Panc1 (cell line): ENCODE measurements around the gene TSPAN16. TPM values are rescaled to one million over a fixed set of nuclear protein-coding genes. Genes with fewer than 3 reads are reported as not detected.

Experiments
- ATAC-seq: fragments of 200-7000 bp; cut with Tn5 transposase; 2 replicates; pipeline ENCODE4 v1.9.1; 2020; ENCODE audit warnings: mild to moderate bottlenecking, moderate library complexity
- BruUV-seq: library from RNA; stranded (reverse); fragments of 400-500 nt; replicated peaks from 2 replicates; lab custom pipeline; 2021; lab: Mats Ljungman, UMichigan
- CTCF ChIA-PET: fragments of 300-600 bp; sonication (Branson Sonifier 250); formaldehyde crosslinking; loops from one replicate; lab custom pipeline; 2022; ENCODE audit warnings: antibody characterized with exemption; lab: Charles Lee
- POLR2A ChIA-PET: fragments of 300-600 bp; sonication (Branson Sonifier 250); formaldehyde crosslinking; loops from one replicate; lab custom pipeline; 2022; ENCODE audit warnings: antibody characterized with exemption; lab: Charles Lee
- DNase-seq: peaks from one replicate; pipeline ENCODE4 v3.0.0-alpha.2; 2010; ENCODE audit warnings: low read depth, low spot score
- H3K27ac ChIP-seq: 2 replicates; pipeline ENCODE4 v1.5.1; 2011; ENCODE audit warnings: mild to moderate bottlenecking, low read length, inconsistent platforms
- H3K27me3 ChIP-seq: fragments of 200-500 bp; sonication (Bioruptor generic); 2 replicates; pipeline ENCODE4 v1.6.0; 2014; ENCODE audit warnings: low read length, inconsistent platforms; ENCODE audit not compliant: control insufficient read depth, insufficient read depth
- H3K36me3 ChIP-seq: fragments of 200-500 bp; sonication (Bioruptor generic); 2 replicates; pipeline ENCODE4 v1.5.1; 2014; ENCODE audit warnings: inconsistent platforms, mild to moderate bottlenecking, low read length, moderate library complexity; ENCODE audit not compliant: control insufficient read depth, insufficient read depth
- H3K4me1 ChIP-seq: 2 replicates; pipeline ENCODE4 v1.5.1; 2011; ENCODE audit warnings: inconsistent platforms, mild to moderate bottlenecking, low read length, moderate library complexity; ENCODE audit not compliant: control insufficient read depth, insufficient read depth
- H3K4me3 ChIP-seq, 2 experiments: 2 replicates each; pipeline ENCODE4 v1.5.1; 2011 to 2012; ENCODE audit warnings: low read depth in 2 of 2, low read length in 2 of 2, mild to moderate bottlenecking in 2 of 2, inconsistent platforms in 1 of 2, moderate library complexity in 1 of 2
- H3K9me3 ChIP-seq: fragments of 200-500 bp; sonication (Bioruptor generic); 2 replicates; pipeline ENCODE4 v1.5.1; 2014; ENCODE audit warnings: low read depth, mild to moderate bottlenecking, inconsistent platforms, low read length, moderate library complexity; ENCODE audit not compliant: control insufficient read depth, insufficient read depth
- CTCF ChIP-seq: fragments of 450-650 bp; IDR thresholded peaks from 2 replicates; pipeline ENCODE4 v1.5.1; 2017; ENCODE audit warnings: mild to moderate bottlenecking
- POLR2AphosphoS5 ChIP-seq: IDR thresholded peaks from 2 replicates; pipeline ENCODE4 v1.6.1; 2012; ENCODE audit warnings: mild to moderate bottlenecking, low read depth, low read length, moderate library complexity
- REST ChIP-seq, 2 experiments: IDR thresholded peaks; 2 replicates each; pipeline ENCODE4 v1.6.1; 2011 to 2012; ENCODE audit warnings: low read depth in 2 of 2, control low read depth in 1 of 2, low read length in 1 of 2, mild to moderate bottlenecking in 1 of 2, moderate library complexity in 1 of 2; ENCODE audit not compliant: insufficient read depth in 1 of 2
- SIN3A ChIP-seq: IDR thresholded peaks from 2 replicates; pipeline ENCODE4 v1.6.1; 2012; ENCODE audit warnings: low read depth, mild to moderate bottlenecking, low read length, moderate library complexity, borderline replicate concordance; ENCODE audit not compliant: insufficient read depth
- TCF7L2 ChIP-seq: IDR thresholded peaks from 2 replicates; pipeline ENCODE4 v1.6.1; 2011; ENCODE audit warnings: mild to moderate bottlenecking, low read depth, low read length, inconsistent platforms
- in situ Hi-C: cut with HindIII; loops from 2 replicates; pipeline ENCODE4 v1.10.0; 2016; ENCODE audit warnings: low sequenced_read_pairs, low pct_unique_long_range_greater_than_20kb
- intact Hi-C: fragments of 100-400 bp; cut with micrococcal nuclease; formaldehyde crosslinking; loops from one replicate; pipeline ENCODE4 v1.10.0; 2022; ENCODE audit not compliant: unreplicated experiment
- total RNA-seq: library from RNA; stranded (reverse); gene quantifications from one replicate; pipeline ENCODE4 v1.2.1, GENCODE V29; 2021; ENCODE audit not compliant: unreplicated experiment

Gene TSPAN16
- total RNA-seq, 1 experiment from 2014 or later: not detected

GRCh38 chr19:11323601-11324078 is 27.7 kb downstream of the TSPAN16 start:
- DNase-seq (no peak), ATAC-seq (no peak)
- BruUV-seq: TSS peak; percentile 72
- POLR2A ChIA-PET: no interaction called here
- Histone ChIP-seq H3K27ac (peak overlapping the region; percentile 7; the same call in 1 of the 2 replicates), H3K4me1 (peaks cover 15% of the 10 kb centered on the region), H3K9me3 (no peaks in the 10 kb centered on the region), H3K27me3 (no peaks in the 10 kb centered on the region), H3K4me3 (no peak overlapping the region), H3K36me3 (no peaks in the 10 kb centered on the region; the same call in 1 of the 2 replicates)
- in situ Hi-C loops (loop anchor here (25.0 kb wide), 1 partner anchor 239 kb away; the partner anchor contains the start of gene ELOF1), intact Hi-C loops (no loop called here)
- TF ChIP-seq CTCF (no peak), POLR2AphosphoS5 (no peak), TCF7L2 (no peak)
- CTCF ChIA-PET: interaction anchor here (0.5 kb wide), 1 partner anchor 172 kb away, joined by 4 read pairs; no protein-coding TSS in a partner anchor

GRCh38 chr19:11324079-11324661 is 28.2 kb downstream of the TSPAN16 start:
- H3K4me3 ChIP-seq: no peak overlapping the region
- peak; percentile 86 for ATAC-seq
- ChIA-PET POLR2A (interaction anchor here (0.6 kb wide), 1 partner anchor 159 kb away, joined by 3 read pairs; no protein-coding TSS in a partner anchor), CTCF (interaction anchor here (0.5 kb wide), 1 partner anchor 173 kb away, joined by 4 read pairs; no protein-coding TSS in a partner anchor)
- BruUV-seq: no TSS peak
- H3K4me1 ChIP-seq: peaks cover 15% of the 10 kb centered on the region
- H3K27me3 ChIP-seq: no peaks in the 10 kb centered on the region
- no peaks in the 10 kb centered on the region for H3K9me3 ChIP-seq
- intact Hi-C loops: no loop called here
- TF ChIP-seq CTCF (no peak), REST (IDR thresholded peaks at IDR 0.05; ENCODE audit: insufficient read depth in 1 of 2, low read depth in 2 of 2, low read length in 1 of 2) (no peak), SIN3A (no peak), TCF7L2 (no peak), POLR2AphosphoS5 (no peak; the same call in 1 of the 2 replicates)
- no peaks in the 10 kb centered on the region; the same call in 1 of the 2 replicates for H3K36me3 ChIP-seq
- no peak overlapping the region for H3K27ac ChIP-seq
- in situ Hi-C loops: loop anchor here (25.0 kb wide), 1 partner anchor 238 kb away; the partner anchor contains the start of gene ELOF1
- no peak for DNase-seq
